Smooth muscle cell (in vitro differentiated cells): ENCODE results near the gene CRHR2. TPM values are rescaled to one million over a fixed set of nuclear protein-coding genes. Genes with fewer than 3 reads are reported as not detected.

ENCODE experiments used
- DNase-seq: peaks from one replicate; lab custom pipeline; 2025; ENCODE audit not compliant: unreplicated experiment; lab: John Stamatoyannopoulos, UW
- H2AFZ ChIP-seq: fragments of 200-600 bp; sonication (generic); 2 replicates; pipeline ENCODE4 v1.6.0; 2016; ENCODE audit warnings: antibody characterized with exemption, low read depth, mild to moderate bottlenecking
- H3F3A ChIP-seq: fragments of 200-600 bp; sonication (generic); 2 replicates; pipeline ENCODE4 v1.6.0; 2017; ENCODE audit warnings: antibody characterized with exemption, low read depth
- H3K27ac ChIP-seq: fragments of 200-600 bp; sonication (generic); 2 replicates; pipeline ENCODE4 v1.5.1; 2016; ENCODE audit warnings: low read depth, mild to moderate bottlenecking
- H3K27me3 ChIP-seq: fragments of 200-600 bp; sonication (generic); 2 replicates; pipeline ENCODE4 v1.6.1; 2016; ENCODE audit warnings: low read depth, mild to moderate bottlenecking
- H3K36me3 ChIP-seq: fragments of 200-600 bp; sonication (generic); 2 replicates; pipeline ENCODE4 v1.5.1; 2016; ENCODE audit warnings: low read depth
- H3K4me1 ChIP-seq: fragments of 200-600 bp; sonication (generic); 2 replicates; pipeline ENCODE4 v1.5.1; 2016; ENCODE audit warnings: low read depth
- H3K4me2 ChIP-seq: fragments of 200-600 bp; sonication (generic); 2 replicates; pipeline ENCODE4 v1.6.0; 2016; ENCODE audit warnings: mild to moderate bottlenecking
- H3K4me3 ChIP-seq: fragments of 200-600 bp; sonication (generic); 2 replicates; pipeline ENCODE4 v1.5.1; 2016; ENCODE audit warnings: mild to moderate bottlenecking
- H3K79me2 ChIP-seq: fragments of 200-600 bp; sonication (generic); 2 replicates; pipeline ENCODE4 v1.6.0; 2016; ENCODE audit warnings: low read depth, mild to moderate bottlenecking
- H3K9ac ChIP-seq: fragments of 200-600 bp; sonication (generic); 2 replicates; pipeline ENCODE4 v1.6.0; 2016; ENCODE audit warnings: low read depth
- H3K9me3 ChIP-seq: fragments of 200-600 bp; sonication (generic); replicated peaks from 2 replicates; pipeline ENCODE4 v1.5.1; 2016; ENCODE audit warnings: low read depth
- H4K20me1 ChIP-seq: fragments of 200-600 bp; sonication (generic); 2 replicates; pipeline ENCODE4 v1.6.0; 2016; ENCODE audit warnings: low read depth
- WGBS: methylation state at CpG from one replicate; pipeline ENCODE4 v1.1.7; 2016; ENCODE audit warnings: low lambda C conversion rate; 5-methylcytosine and 5-hydroxymethylcytosine counted together
- polyA plus RNA-seq: library from polyadenylated mRNA; unstranded; fragments of >200 nt; fragmentation: Nextera tagmentation; extraction: Ambion mirVana; gene quantifications from 2 replicates; pipeline ENCODE4 v1.2.1, GENCODE V29; 2016
- total RNA-seq: library from RNA; depleted of rRNA; stranded (reverse); fragments of >200 nt; gene quantifications from 2 replicates; pipeline ENCODE4 v1.2.3, GENCODE V29; 2014
- TF ChIP-seq, protein P1 (sequence below): fragments of 200-600 bp; sonication (generic); IDR thresholded peaks from 2 replicates; pipeline ENCODE4 v1.5.1; 2017; ENCODE audit warnings: borderline replicate concordance, mild to moderate bottlenecking, antibody characterized with exemption; ENCODE audit not compliant: insufficient read depth, poor library complexity, severe bottlenecking

CRHR2 gene
- total and polyA plus RNA-seq, 2 experiments from 2014 or later: 0.16 TPM; not detected in 1

DNA sequence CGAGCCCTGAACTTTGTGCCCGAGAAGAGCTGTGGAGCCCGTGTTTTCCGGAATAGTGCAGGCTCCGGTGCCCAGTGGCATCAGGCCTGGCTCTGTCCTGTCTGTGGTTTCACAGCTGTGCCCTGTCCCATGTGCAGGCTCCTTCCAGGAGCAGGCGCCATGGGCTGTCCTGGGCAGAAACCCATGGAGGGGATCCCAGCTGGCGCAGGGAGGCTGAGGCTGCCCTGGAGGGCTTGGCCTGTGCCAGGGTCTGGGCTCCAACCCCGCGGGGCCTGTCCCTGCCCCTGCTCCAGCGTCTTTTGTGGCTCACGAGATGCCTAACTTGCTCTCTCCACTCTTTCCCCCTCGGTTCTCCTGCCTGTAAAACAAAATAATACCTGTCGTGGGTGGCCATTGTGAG lies 23.3 kb upstream of the CRHR2 start:
- no peaks in the 10 kb centered on the region for H3K4me1 ChIP-seq
- no peaks in the 10 kb centered on the region for H3F3A ChIP-seq
- no peak overlapping the region for H3K4me2 ChIP-seq
- H3K4me3 ChIP-seq: no peak overlapping the region
- no peaks in the 10 kb centered on the region for H3K36me3 ChIP-seq
- WGBS: 91% methylated on average over 13 of the region's 13 CpGs
- no peaks in the 10 kb centered on the region for H4K20me1 ChIP-seq
- no peak overlapping the region for H3K27ac ChIP-seq
- no peaks in the 10 kb centered on the region for H3K79me2 ChIP-seq
- no peak overlapping the region for H3K9ac ChIP-seq
- H2AFZ ChIP-seq: no peak overlapping the region
- TF ChIP-seq, protein P1, sequence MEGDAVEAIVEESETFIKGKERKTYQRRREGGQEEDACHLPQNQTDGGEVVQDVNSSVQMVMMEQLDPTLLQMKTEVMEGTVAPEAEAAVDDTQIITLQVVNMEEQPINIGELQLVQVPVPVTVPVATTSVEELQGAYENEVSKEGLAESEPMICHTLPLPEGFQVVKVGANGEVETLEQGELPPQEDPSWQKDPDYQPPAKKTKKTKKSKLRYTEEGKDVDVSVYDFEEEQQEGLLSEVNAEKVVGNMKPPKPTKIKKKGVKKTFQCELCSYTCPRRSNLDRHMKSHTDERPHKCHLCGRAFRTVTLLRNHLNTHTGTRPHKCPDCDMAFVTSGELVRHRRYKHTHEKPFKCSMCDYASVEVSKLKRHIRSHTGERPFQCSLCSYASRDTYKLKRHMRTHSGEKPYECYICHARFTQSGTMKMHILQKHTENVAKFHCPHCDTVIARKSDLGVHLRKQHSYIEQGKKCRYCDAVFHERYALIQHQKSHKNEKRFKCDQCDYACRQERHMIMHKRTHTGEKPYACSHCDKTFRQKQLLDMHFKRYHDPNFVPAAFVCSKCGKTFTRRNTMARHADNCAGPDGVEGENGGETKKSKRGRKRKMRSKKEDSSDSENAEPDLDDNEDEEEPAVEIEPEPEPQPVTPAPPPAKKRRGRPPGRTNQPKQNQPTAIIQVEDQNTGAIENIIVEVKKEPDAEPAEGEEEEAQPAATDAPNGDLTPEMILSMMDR: no peak
- H3K9me3 ChIP-seq: no peaks in the 10 kb centered on the region
- no peak for DNase-seq
- peaks cover 10% of the 10 kb centered on the region for H3K27me3 ChIP-seq

DNA sequence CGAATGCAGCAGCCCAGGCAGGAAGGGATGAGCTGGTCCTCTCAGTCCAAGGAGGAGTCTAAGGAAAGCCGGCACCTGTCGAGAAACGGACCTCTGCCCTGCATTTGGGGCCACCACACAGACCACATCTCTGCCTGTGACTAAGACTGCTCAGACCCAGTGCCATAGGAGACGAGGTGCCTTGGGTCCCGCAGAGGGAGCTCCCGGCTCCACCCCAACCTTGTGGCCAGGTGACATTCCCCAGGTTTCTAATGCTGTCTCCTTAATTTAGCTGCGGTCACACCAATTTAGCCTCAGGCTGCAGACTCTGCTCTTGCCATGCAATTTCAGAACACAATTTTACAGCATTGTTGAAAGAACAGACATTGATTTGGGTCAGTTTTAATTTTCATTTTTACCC lies 22.8 kb upstream of the CRHR2 start:
- Histone ChIP-seq H3K4me3 (no peak overlapping the region), H3K4me1 (no peaks in the 10 kb centered on the region), H3K79me2 (no peaks in the 10 kb centered on the region), H3K4me2 (no peak overlapping the region), H4K20me1 (no peaks in the 10 kb centered on the region), H2AFZ (no peak overlapping the region), H3K36me3 (no peaks in the 10 kb centered on the region), H3K27ac (no peak overlapping the region), H3K27me3 (peaks cover 10% of the 10 kb centered on the region), H3K9ac (no peak overlapping the region), H3F3A (no peaks in the 10 kb centered on the region), H3K9me3 (no peaks in the 10 kb centered on the region)
- WGBS: 66% methylated on average over 7 of the region's 8 CpGs
- DNase-seq: no peak
- TF ChIP-seq, protein P1: no peak

DNA sequence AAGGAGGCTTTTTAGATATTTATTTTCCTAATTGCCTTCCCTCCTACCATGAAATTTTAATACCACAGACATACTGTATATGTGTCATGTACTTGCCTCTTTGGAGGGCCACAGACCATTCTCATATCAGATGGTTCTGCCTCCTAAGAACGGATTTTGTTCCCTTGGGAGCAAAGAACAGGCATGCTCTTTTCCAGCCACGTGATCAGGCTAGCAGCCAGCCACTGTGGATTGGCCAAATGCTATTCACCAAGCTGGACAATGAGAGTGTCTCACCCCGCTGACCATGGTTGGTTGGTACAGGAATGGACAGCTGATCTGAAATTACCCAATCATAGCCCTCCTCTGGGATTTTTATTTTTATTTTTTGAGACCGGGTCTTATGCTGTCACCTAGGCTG lies 21.5 kb upstream of the CRHR2 start:
- no peaks in the 10 kb centered on the region for H4K20me1 ChIP-seq
- no peak overlapping the region for H2AFZ ChIP-seq
- no peak overlapping the region for H3K4me3 ChIP-seq
- 97% methylated on average over 4 of the region's 4 CpGs for WGBS
- no peaks in the 10 kb centered on the region for H3K79me2 ChIP-seq
- no peaks in the 10 kb centered on the region for H3K9me3 ChIP-seq
- H3K4me1 ChIP-seq: no peaks in the 10 kb centered on the region
- no peaks in the 10 kb centered on the region for H3K36me3 ChIP-seq
- no peak overlapping the region for H3K9ac ChIP-seq
- no peaks in the 10 kb centered on the region for H3F3A ChIP-seq
- H3K4me2 ChIP-seq: no peak overlapping the region
- TF ChIP-seq, protein P1: no peak
- no peak overlapping the region for H3K27ac ChIP-seq
- no peak for DNase-seq
- peaks cover 10% of the 10 kb centered on the region for H3K27me3 ChIP-seq

DNA sequence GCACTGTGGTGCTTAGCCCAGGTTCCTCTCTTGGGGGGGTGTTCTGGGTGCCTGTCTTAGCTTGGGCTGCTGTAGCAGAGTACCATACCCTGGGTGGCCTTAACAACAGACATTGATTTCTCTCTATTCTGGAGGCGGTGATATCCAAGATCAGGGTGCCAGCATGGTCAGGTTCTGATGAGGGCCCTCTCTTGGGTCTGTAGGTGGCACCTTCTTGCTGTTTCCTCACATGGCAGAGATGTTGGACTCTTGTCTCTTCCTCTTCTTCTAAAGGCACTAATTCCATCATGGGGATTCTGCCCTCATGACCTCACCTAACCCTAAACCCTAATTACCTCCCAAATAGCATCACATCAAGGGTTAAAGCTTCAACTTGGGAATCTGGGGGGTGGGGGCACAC lies 19.9 kb upstream of the CRHR2 start:
- no peak overlapping the region for H3K9ac ChIP-seq
- DNase-seq: no peak
- TF ChIP-seq, protein P1: no peak
- H3K79me2 ChIP-seq: no peaks in the 10 kb centered on the region
- no peak overlapping the region for H3K4me3 ChIP-seq
- H3K4me2 ChIP-seq: no peak overlapping the region
- no peak overlapping the region for H2AFZ ChIP-seq
- H3K36me3 ChIP-seq: no peaks in the 10 kb centered on the region
- H4K20me1 ChIP-seq: no peaks in the 10 kb centered on the region
- no peaks in the 10 kb centered on the region for H3K4me1 ChIP-seq
- no peaks in the 10 kb centered on the region for H3F3A ChIP-seq
- no peaks in the 10 kb centered on the region for H3K9me3 ChIP-seq
- H3K27ac ChIP-seq: no peak overlapping the region
- WGBS: 80% methylated on average over 1 of the region's 1 CpG
- H3K27me3 ChIP-seq: peaks cover 10% of the 10 kb centered on the region
